Activated T-cell treated with anti-CD3 and anti-CD28 coated beads, Interleukin-2, amount 50 U/mL, for 24 hours (primary cell): ENCODE results near the gene IL36B.
A peak's percentile ranks its signal among the peaks of the same experiment; 100 is the strongest.

Experiments
- DNase-seq: peaks from one replicate; pipeline ENCODE4 v3.0.0-alpha.2; 2020
- H3K27ac Mint-ChIP-seq: 2 replicates; pipeline ENCODE4 v1.8.0; 2020; ENCODE audit warnings: mild to moderate bottlenecking, mixed read lengths
- H3K27me3 Mint-ChIP-seq: 2 replicates; pipeline ENCODE4 v1.8.0; 2020; ENCODE audit warnings: mixed read lengths
- H3K36me3 Mint-ChIP-seq: 2 replicates; pipeline ENCODE4 v1.8.0; 2020; ENCODE audit warnings: low read depth, mixed read lengths
- H3K4me1 Mint-ChIP-seq: 2 replicates; pipeline ENCODE4 v1.8.0; 2020; ENCODE audit warnings: low read depth, mixed read lengths
- H3K4me3 Mint-ChIP-seq: 2 replicates; pipeline ENCODE4 v1.8.0; 2020; ENCODE audit warnings: mild to moderate bottlenecking, moderate library complexity, mixed read lengths
- H3K9me3 Mint-ChIP-seq: 2 replicates; pipeline ENCODE4 v1.8.0; 2020; ENCODE audit warnings: mixed read lengths

Gene IL36B

DNA sequence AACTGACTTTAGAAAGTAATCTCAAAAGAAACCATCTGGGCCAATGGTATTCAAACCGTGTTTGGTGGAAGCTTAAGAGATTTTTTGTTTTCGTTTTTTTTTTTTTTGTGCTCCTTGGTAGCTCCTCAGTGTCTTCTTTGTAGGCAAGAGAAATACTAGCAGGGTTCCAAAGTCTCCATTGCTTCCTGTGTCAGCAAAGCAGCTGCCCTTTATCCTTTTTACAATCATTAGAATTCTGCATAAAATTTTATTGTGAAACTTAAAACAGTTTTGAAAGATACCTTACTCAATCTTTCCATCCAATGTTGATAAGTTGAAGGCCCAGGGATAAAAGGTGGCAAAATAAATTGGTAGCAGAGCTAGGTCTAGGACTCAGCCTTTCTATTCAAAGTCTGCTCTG, 15.6 kb upstream of the IL36B start:
- DNase-seq = no peak
- no peaks in the 10 kb centered on the region for H3K36me3 Mint-ChIP-seq
- H3K4me1 Mint-ChIP-seq = peaks cover 2% of the 10 kb centered on the region
- no peak overlapping the region for H3K27ac Mint-ChIP-seq
- H3K27me3 Mint-ChIP-seq = no peaks in the 10 kb centered on the region
- no peak overlapping the region for H3K4me3 Mint-ChIP-seq
- H3K9me3 Mint-ChIP-seq = no peaks in the 10 kb centered on the region

DNA sequence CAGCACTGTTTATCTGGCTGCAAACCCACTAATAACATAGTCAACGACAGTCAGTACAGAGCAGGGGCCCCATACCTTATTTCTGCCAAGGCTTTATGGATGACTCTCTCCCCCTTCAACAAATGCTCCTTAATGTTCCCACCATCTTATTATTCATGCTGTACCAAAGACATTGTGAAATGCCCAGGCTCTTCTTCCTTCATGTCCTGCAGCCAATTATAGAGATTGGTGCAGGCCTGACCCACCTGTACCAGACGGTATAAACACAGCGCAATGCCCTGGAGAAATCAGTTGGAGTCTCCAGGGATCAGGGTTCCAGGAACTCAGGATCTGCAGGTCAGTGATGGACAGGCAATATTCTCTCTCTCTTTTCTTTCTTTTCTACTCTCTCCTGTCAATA, 15.0 kb upstream of the IL36B start, which contains the start of gene IL1F10:
Gene IL1F10, plus strand, starts transcription at position 290 of the 400 bp plus-strand sequence. CDS start 4,769 bp downstream, outside the sequence.
- no peaks in the 10 kb centered on the region for H3K36me3 Mint-ChIP-seq
- DNase-seq = no peak
- no peak within 1 kb of the TSS for H3K27ac Mint-ChIP-seq
- no peaks in the 10 kb centered on the region for H3K27me3 Mint-ChIP-seq
- no peaks in the 10 kb centered on the region for H3K9me3 Mint-ChIP-seq
- H3K4me3 Mint-ChIP-seq = no peak within 1 kb of the TSS
- H3K4me1 Mint-ChIP-seq = peaks cover 2% of the 10 kb centered on the region

GRCh38 chr2:113064898-113065297, 12.2 kb upstream of the IL36B start:
- no peak overlapping the region for H3K4me3 Mint-ChIP-seq
- H3K27ac Mint-ChIP-seq = no peak overlapping the region
- peaks cover 2% of the 10 kb centered on the region for H3K4me1 Mint-ChIP-seq
- H3K27me3 Mint-ChIP-seq = no peaks in the 10 kb centered on the region
- H3K36me3 Mint-ChIP-seq = no peaks in the 10 kb centered on the region
- no peaks in the 10 kb centered on the region for H3K9me3 Mint-ChIP-seq
- no peak for DNase-seq

GRCh38 chr2:113064281-113064680, 11.6 kb upstream of the IL36B start:
- Mint-ChIP-seq H3K9me3 (no peaks in the 10 kb centered on the region), H3K4me3 (no peak overlapping the region), H3K27me3 (no peaks in the 10 kb centered on the region), H3K27ac (no peak overlapping the region), H3K36me3 (no peaks in the 10 kb centered on the region), H3K4me1 (peaks cover 2% of the 10 kb centered on the region)
- no peak for DNase-seq

GRCh38 chr2:113061896-113062770, 9.5 kb upstream of the IL36B start:
- H3K9me3 Mint-ChIP-seq = no peaks in the 10 kb centered on the region
- H3K4me3 Mint-ChIP-seq = no peak overlapping the region
- DNase-seq = no peak
- peaks cover 6% of the 10 kb centered on the region for H3K4me1 Mint-ChIP-seq
- no peaks in the 10 kb centered on the region for H3K36me3 Mint-ChIP-seq
- H3K27me3 Mint-ChIP-seq = no peaks in the 10 kb centered on the region
- H3K27ac Mint-ChIP-seq = no peak overlapping the region

- no peak for DNase-seq
- peaks cover 2% of the 10 kb centered on the region for H3K9me3 Mint-ChIP-seq
- H3K27me3 Mint-ChIP-seq = no peaks in the 10 kb centered on the region
- no peak overlapping the region for H3K4me3 Mint-ChIP-seq
- peaks cover 13% of the 10 kb centered on the region for H3K4me1 Mint-ChIP-seq
- H3K27ac Mint-ChIP-seq = no peak overlapping the region
- H3K36me3 Mint-ChIP-seq = peaks cover 2% of the 10 kb centered on the region
Observed at GRCh38 chr2:113061241-113061640, 8.6 kb upstream of the IL36B start.

- Mint-ChIP-seq H3K36me3 (peaks cover 5% of the 10 kb centered on the region), H3K4me1 (peaks cover 15% of the 10 kb centered on the region), H3K9me3 (peaks cover 7% of the 10 kb centered on the region), H3K4me3 (no peak overlapping the region), H3K27me3 (no peaks in the 10 kb centered on the region), H3K27ac (no peak overlapping the region)
- no peak for DNase-seq
Observed at GRCh38 chr2:113060796-113061195, 8.1 kb upstream of the IL36B start.

DNA sequence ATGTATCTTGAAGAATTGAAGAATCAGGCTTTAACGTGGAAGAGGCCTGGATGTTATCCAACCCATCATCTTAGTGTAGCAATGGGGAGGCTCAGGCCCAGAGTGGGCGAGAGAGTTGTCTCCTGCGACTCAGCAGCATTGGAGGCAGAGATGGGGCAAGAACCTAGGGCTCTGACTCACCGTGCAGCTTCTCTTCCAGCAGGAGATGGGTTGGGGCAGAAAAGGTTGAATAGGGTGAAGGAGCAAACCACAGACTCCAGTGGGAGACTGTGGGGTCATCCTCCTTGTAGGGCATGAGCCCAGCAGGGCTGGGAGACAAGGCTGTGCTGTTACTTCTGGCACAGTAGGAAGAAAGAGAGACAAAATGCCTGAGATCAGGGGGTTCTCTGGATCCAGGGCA, 7.7 kb upstream of the IL36B start:
- peaks cover 11% of the 10 kb centered on the region for H3K9me3 Mint-ChIP-seq
- no peak overlapping the region for H3K4me3 Mint-ChIP-seq
- H3K27me3 Mint-ChIP-seq = no peaks in the 10 kb centered on the region
- H3K27ac Mint-ChIP-seq = no peak overlapping the region
- DNase-seq = no peak
- H3K36me3 Mint-ChIP-seq = peaks cover 9% of the 10 kb centered on the region
- peaks cover 15% of the 10 kb centered on the region for H3K4me1 Mint-ChIP-seq

DNA sequence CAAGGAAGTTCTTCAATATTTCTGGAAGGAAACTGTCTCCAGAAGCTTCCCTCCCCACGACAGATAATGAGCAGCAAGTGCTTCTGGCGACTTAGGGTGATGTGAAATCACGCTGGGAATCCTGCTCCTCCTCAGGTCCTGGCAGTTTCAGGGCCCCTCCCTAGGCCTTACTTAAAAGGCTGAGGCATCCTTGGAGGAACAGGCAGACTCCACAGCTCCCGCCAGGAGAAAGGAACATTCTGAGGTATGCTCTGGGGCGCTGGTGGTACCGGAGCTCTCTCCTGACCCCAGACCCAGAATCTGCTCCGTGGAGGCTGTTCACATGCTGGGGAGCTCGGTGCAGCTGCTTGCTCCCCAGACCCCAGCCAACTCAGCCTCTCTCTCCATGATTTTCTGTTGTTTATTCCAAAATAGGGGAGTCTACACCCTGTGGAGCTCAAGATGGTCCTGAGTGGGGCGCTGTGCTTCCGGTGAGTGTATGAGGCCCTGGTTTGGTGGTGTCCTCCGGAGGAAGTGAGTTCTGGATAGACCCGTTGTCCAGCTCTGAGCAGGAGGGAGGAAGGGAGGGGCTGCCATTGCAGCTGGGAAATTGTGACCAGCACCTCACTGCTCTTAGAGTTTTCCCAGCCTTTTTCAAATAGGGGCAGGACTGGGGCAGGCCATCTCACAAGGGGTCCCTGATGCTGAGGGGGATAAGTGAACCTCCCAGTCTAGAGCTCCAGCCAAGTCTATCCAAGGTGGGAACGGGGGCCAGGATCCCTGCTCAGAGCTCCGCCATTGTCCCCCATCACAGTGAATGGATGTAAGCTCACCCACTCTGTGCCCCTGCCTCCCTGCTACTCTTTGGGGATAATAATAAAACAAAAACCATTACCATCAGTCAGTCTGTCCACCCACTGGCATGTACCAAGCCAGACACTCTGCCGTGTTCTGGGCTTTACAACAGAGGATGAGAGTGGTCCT, 6.6 kb upstream of the IL36B start, which contains the start of gene IL36RN:
Gene IL36RN, plus strand, starts transcription at position 201 of the 963 bp plus-strand sequence. Its CDS starts 241 bp downstream, at position 442.
- no peak within 1 kb of the TSS for H3K4me3 Mint-ChIP-seq
- H3K36me3 Mint-ChIP-seq = peaks cover 12% of the 10 kb centered on the region
- peaks cover 15% of the 10 kb centered on the region for H3K4me1 Mint-ChIP-seq
- peaks cover 21% of the 10 kb centered on the region for H3K9me3 Mint-ChIP-seq
- H3K27ac Mint-ChIP-seq = no peak within 1 kb of the TSS
- no peaks in the 10 kb centered on the region for H3K27me3 Mint-ChIP-seq
- DNase-seq = no peak

DNA sequence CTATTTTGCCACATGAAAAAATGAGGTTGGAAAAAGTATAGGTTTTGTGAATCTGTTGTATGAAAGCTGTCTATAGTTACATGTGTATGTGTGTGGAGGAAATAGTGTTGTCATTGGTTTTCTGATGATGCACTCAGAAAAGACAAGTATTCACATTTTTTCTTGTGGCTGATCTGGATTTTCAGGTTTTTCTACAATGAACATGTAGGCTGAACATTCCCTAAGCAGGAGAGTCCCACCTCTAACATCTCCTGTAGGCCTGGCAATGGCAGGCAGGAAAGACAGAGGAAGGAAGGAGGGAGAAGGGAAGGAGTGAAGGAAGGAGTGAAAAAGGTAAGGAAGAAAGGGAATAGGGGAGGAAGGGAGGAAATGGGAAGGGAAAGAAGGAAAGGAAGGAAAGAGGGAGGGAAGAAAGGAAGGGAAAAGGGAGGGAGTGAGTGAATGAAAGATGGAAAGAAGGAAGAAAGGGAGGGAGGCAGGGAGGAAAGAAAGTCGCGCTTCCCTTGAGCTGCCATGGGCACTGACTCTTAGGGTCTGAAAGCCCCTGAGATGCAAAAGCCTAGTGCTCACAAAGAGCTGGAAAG, 5.8 kb upstream of the IL36B start:
- H3K27ac Mint-ChIP-seq = no peak overlapping the region

GRCh38 chr2:113057117-113057516, 4.5 kb upstream of the IL36B start:
- Mint-ChIP-seq H3K4me1 (peaks cover 21% of the 10 kb centered on the region), H3K27ac (no peak overlapping the region), H3K27me3 (no peaks in the 10 kb centered on the region), H3K4me3 (no peak overlapping the region), H3K9me3 (peaks cover 24% of the 10 kb centered on the region), H3K36me3 (peaks cover 12% of the 10 kb centered on the region)
- no peak for DNase-seq

More for the DNA sequence above, 5.8 kb upstream of the IL36B start:
- H3K27me3 Mint-ChIP-seq = no peaks in the 10 kb centered on the region
- peaks cover 21% of the 10 kb centered on the region for H3K4me1 Mint-ChIP-seq
- H3K9me3 Mint-ChIP-seq = peaks cover 24% of the 10 kb centered on the region
- no peak for DNase-seq
- no peak overlapping the region for H3K4me3 Mint-ChIP-seq
- peaks cover 12% of the 10 kb centered on the region for H3K36me3 Mint-ChIP-seq

DNA sequence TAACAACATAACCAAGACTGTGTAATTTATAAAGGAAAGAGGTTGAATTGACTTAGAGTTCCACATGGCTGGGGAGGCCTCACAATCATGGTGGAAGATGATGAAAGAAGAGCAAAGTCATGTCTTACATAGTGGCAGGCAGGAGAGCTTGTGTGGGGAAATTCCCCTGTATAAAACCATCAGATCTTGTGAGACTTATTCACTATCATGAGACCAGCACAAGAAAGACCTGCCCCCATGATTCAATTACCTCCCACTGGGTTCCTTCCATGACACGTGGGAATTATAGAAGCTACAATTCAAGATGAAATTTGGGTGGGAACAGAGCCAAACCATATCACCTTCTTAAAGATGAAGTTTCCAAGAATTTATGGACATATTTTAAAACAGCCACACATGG, 3.9 kb upstream of the IL36B start:
- Mint-ChIP-seq H3K27ac (peak overlapping the region; percentile 74), H3K4me3 (no peak overlapping the region), H3K9me3 (peaks cover 24% of the 10 kb centered on the region), H3K27me3 (no peaks in the 10 kb centered on the region), H3K4me1 (peaks cover 21% of the 10 kb centered on the region), H3K36me3 (peaks cover 12% of the 10 kb centered on the region)
- no peak for DNase-seq

DNA sequence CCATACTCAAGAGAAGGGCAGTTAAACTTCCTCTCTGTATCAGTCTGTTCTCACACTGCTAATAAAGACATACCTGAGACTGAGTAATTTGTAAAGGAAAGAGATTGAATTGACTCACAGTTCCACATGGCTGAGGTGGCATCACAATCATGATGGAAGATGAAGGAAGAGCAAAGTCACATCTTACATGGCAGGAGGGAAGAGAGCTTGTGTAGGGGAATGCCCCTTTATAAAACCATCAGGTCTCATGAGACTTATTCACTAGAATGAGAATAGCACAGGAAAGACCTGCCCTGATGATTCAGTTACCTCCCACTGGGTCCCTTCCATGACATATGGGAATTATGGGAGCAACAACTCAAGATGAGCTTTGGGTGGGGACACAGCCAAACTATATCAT, 1.4 kb upstream of the IL36B start:
- DNase-seq = no peak
- H3K9me3 Mint-ChIP-seq = peaks cover 24% of the 10 kb centered on the region
- peaks cover 21% of the 10 kb centered on the region for H3K4me1 Mint-ChIP-seq
- H3K27ac Mint-ChIP-seq = no peak overlapping the region
- H3K27me3 Mint-ChIP-seq = no peaks in the 10 kb centered on the region
- no peak overlapping the region for H3K4me3 Mint-ChIP-seq
- H3K36me3 Mint-ChIP-seq = peaks cover 12% of the 10 kb centered on the region

GRCh38 chr2:113053666-113054065, 999 bp upstream of the IL36B start:
- no peak overlapping the region for H3K27ac Mint-ChIP-seq
- peaks cover 12% of the 10 kb centered on the region for H3K36me3 Mint-ChIP-seq
- peaks cover 21% of the 10 kb centered on the region for H3K4me1 Mint-ChIP-seq
- H3K27me3 Mint-ChIP-seq = no peaks in the 10 kb centered on the region
- DNase-seq = no peak
- no peak overlapping the region for H3K4me3 Mint-ChIP-seq
- H3K9me3 Mint-ChIP-seq = peaks cover 24% of the 10 kb centered on the region
